ENCODE data around the gene RFXANK. TPM values are rescaled to one million over a fixed set of nuclear protein-coding genes. Genes with fewer than 3 reads are reported as not detected.

Gene RFXANK
- total and polyA plus RNA-seq, 9 of the 15 experiments (the other 6 are each of a cell fraction or from before 2014, with no cell fraction given): 68.6 to 181 (median 150) TPM

GRCh38 chr19:19224852-19225494 lies 32.9 kb downstream of the RFXANK start (continued):
- no peak for TF ChIP-seq HDAC3 (IDR thresholded peaks at IDR 0.05; ENCODE audit: borderline replicate concordance, partially characterized antibody)
- no peak for TF ChIP-seq HDAC6 (IDR thresholded peaks at IDR 0.05; ENCODE audit: low read depth, low read length)
- TF ChIP-seq, protein P1, sequence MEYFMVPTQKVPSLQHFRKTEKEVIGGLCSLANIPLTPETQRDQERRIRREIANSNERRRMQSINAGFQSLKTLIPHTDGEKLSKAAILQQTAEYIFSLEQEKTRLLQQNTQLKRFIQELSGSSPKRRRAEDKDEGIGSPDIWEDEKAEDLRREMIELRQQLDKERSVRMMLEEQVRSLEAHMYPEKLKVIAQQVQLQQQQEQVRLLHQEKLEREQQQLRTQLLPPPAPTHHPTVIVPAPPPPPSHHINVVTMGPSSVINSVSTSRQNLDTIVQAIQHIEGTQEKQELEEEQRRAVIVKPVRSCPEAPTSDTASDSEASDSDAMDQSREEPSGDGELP (CRISPR knock-in tag; IDR thresholded peaks at IDR 0.05; ENCODE audit: borderline replicate concordance): peak; percentile 82; the same call in 1 of the 2 replicates
- TF ChIP-seq ZNF384 (IDR thresholded peaks at IDR 0.05; ENCODE audit: low read depth, low read length): 0 out of 2 replicates have a peak, but pooled peaks have one; percentile 6
- TF ChIP-seq CC2D1A (IDR thresholded peaks at IDR 0.05): no peak
- no peak for TF ChIP-seq KDM5B (IDR thresholded peaks at IDR 0.05; ENCODE audit: insufficient replicate concordance, low read depth, low read length)
- TF ChIP-seq, protein P2, sequence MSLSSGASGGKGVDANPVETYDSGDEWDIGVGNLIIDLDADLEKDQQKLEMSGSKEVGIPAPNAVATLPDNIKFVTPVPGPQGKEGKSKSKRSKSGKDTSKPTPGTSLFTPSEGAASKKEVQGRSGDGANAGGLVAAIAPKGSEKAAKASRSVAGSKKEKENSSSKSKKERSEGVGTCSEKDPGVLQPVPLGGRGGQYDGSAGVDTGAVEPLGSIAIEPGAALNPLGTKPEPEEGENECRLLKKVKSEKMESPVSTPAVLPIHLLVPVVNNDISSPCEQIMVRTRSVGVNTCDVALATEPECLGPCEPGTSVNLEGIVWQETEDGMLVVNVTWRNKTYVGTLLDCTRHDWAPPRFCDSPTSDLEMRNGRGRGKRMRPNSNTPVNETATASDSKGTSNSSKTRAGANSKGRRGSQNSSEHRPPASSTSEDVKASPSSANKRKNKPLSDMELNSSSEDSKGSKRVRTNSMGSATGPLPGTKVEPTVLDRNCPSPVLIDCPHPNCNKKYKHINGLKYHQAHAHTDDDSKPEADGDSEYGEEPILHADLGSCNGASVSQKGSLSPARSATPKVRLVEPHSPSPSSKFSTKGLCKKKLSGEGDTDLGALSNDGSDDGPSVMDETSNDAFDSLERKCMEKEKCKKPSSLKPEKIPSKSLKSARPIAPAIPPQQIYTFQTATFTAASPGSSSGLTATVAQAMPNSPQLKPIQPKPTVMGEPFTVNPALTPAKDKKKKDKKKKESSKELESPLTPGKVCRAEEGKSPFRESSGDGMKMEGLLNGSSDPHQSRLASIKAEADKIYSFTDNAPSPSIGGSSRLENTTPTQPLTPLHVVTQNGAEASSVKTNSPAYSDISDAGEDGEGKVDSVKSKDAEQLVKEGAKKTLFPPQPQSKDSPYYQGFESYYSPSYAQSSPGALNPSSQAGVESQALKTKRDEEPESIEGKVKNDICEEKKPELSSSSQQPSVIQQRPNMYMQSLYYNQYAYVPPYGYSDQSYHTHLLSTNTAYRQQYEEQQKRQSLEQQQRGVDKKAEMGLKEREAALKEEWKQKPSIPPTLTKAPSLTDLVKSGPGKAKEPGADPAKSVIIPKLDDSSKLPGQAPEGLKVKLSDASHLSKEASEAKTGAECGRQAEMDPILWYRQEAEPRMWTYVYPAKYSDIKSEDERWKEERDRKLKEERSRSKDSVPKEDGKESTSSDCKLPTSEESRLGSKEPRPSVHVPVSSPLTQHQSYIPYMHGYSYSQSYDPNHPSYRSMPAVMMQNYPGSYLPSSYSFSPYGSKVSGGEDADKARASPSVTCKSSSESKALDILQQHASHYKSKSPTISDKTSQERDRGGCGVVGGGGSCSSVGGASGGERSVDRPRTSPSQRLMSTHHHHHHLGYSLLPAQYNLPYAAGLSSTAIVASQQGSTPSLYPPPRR (CRISPR knock-in tag; IDR thresholded peaks at IDR 0.05; ENCODE audit: borderline replicate concordance): peak; percentile 51; the same call in 1 of the 2 replicates
- no peak for TF ChIP-seq SAFB2 (IDR thresholded peaks at IDR 0.05; ENCODE audit: borderline replicate concordance, low read depth, low read length, severe bottlenecking)
- TF ChIP-seq ZC3H8 (IDR thresholded peaks at IDR 0.05): no peak
- TF ChIP-seq TARDBP (IDR thresholded peaks at IDR 0.05): peak; percentile 86; the same call in 1 of the 2 replicates
- TF ChIP-seq POLR2AphosphoS5 (IDR thresholded peaks at IDR 0.05; ENCODE audit: control insufficient read depth, insufficient read depth, low read depth, low read length): no peak
- TF ChIP-seq NCOA6 (IDR thresholded peaks at IDR 0.05): peak; percentile 91
- TF ChIP-seq YY1 (IDR thresholded peaks at IDR 0.05; ENCODE audit: borderline replicate concordance in 1 of 3, control insufficient read depth in 1 of 3, extremely low read depth in 1 of 3, insufficient read depth in 3 of 3, insufficient read length in 1 of 3, insufficient replicate concordance in 2 of 3, low read depth in 1 of 3, low read length in 2 of 3): peak in 2 of 3 experiments; percentile 27 to 46
- TF ChIP-seq ZNF444 (CRISPR knock-in tag; IDR thresholded peaks at IDR 0.05): no peak
- TF ChIP-seq, protein P3, sequence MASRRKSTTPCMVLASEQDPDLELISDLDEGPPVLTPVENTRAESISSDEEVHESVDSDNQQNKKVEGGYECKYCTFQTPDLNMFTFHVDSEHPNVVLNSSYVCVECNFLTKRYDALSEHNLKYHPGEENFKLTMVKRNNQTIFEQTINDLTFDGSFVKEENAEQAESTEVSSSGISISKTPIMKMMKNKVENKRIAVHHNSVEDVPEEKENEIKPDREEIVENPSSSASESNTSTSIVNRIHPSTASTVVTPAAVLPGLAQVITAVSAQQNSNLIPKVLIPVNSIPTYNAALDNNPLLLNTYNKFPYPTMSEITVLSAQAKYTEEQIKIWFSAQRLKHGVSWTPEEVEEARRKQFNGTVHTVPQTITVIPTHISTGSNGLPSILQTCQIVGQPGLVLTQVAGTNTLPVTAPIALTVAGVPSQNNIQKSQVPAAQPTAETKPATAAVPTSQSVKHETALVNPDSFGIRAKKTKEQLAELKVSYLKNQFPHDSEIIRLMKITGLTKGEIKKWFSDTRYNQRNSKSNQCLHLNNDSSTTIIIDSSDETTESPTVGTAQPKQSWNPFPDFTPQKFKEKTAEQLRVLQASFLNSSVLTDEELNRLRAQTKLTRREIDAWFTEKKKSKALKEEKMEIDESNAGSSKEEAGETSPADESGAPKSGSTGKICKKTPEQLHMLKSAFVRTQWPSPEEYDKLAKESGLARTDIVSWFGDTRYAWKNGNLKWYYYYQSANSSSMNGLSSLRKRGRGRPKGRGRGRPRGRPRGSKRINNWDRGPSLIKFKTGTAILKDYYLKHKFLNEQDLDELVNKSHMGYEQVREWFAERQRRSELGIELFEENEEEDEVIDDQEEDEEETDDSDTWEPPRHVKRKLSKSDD (conservative IDR thresholded peaks at IDR 0.05; ENCODE audit: low read length): 0 out of 2 replicates have a peak, but pooled peaks have one; percentile 23
- TF ChIP-seq NCOA4 (IDR thresholded peaks at IDR 0.05; ENCODE audit: partially characterized antibody): no peak
- TF ChIP-seq PHF21A (IDR thresholded peaks at IDR 0.05; ENCODE audit: borderline replicate concordance, low read depth): no peak

Measured in K562 (cell line).